Sciatic nerve (tissue), 2 donors: Measurements from ENCODE around the gene LGALS9B. TPM values are rescaled to one million over a fixed set of nuclear protein-coding genes. Genes with fewer than 3 reads are reported as not detected.
"Not testable (repeated sequence)": the region's sequence is repeated elsewhere in the genome, so short reads cannot be mapped to it uniquely, and the experiment has no call there.

Source experiments
- ATAC-seq: fragments of 200-7000 bp; cut with Tn5 transposase; one replicate; pipeline ENCODE4 v1.9.1; 2020; ENCODE audit warnings: mild to moderate bottlenecking, moderate library complexity
- DNase-seq: peaks from one replicate; pipeline ENCODE4 v3.0.0-alpha.2; 2020; ENCODE audit warnings: low spot score
- intact Hi-C: fragments of 100-400 bp; cut with DNase I; formaldehyde crosslinking; loops from one replicate; pipeline ENCODE4 v1.14.2; 2022
- total RNA-seq: library from RNA; stranded (reverse); fragmentation: NEBNext Ultra II Directional; extraction: Animal tissue kit (Norgen Biotek cat#: 25700); gene quantifications from one replicate; pipeline ENCODE4 v1.2.1, GENCODE V29; 2021
- donor health status: DM: no; HTN: no; CAD: no.
- donor health status: DM: no; HTN: no; CAD: no.

Gene LGALS9B
- total RNA-seq, 1 donor from 2014 or later = not detected

- ATAC-seq, DNase-seq, intact Hi-C loops: not testable (repeated sequence)
Measured at GRCh38 chr17:20475137-20475831, 7.9 kb upstream of the LGALS9B start.

DNA sequence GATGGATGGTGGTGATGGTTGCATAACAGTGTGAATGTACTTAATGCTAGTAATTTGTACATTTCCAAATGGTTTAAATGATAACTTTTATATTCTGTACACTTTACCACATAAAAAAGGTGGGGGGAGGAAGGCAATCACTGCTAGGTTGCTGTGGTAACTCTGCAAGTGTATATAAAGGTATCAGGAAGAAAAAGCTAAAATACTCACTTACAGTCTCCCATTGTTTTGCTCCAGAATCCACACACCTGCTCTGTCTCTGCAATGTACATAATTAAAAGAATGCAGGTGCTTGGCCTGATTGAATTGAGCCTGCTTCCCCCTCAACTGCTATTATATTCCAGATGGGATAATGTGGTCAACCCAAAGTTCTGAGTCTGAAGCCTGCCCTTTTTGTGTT is 6.7 kb upstream of the LGALS9B start:
- DNase-seq, intact Hi-C loops, ATAC-seq: not testable (repeated sequence)

GRCh38 chr17:20469946-20470345 is 2.6 kb upstream of the LGALS9B start:
- intact Hi-C loops, ATAC-seq, DNase-seq: not testable (repeated sequence)

DNA sequence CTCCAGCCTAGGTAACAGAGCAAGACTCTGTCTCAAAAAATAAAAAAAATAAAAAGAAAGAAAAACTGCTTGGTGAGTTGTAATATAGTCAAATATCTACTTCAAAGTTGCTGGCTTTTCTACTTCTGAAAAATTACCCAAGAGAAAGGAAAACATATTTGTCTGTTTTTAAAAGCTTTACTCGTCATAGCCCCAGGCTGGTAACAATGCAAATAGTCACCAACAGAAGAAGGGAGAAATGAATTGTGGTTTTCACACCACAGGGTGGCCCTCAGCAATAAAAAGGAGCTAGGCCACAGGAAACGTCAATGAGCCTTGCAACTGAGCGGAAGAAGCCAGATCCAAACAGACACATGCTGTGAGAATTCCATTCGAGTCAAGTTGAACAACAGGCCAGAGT is 1.8 kb upstream of the LGALS9B start:
- DNase-seq, intact Hi-C loops, ATAC-seq: not testable (repeated sequence)

GRCh38 chr17:20466999-20467398 is 340 bp downstream of the LGALS9B start:
- ATAC-seq, intact Hi-C loops, DNase-seq: not testable (repeated sequence)

DNA sequence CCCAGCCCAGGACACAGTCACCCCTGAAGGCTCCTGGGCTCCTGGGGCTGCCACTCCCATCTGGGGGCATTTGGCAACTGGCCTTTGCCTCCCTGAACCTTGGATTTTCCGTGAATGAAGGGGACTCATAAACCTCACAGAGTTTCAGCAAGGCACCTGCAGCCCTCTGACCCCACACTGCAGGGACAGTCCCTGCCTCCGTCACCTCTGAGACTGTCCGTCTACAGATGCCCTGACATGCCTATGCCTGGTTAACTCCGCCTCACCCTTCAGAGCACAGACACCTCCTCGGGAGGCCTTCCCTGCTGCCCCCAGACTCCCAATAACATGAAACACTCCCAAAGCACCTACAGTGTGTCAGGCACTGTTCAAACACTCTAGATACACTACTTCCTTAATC is 786 bp downstream of the LGALS9B start:
- DNase-seq, ATAC-seq, intact Hi-C loops: not testable (repeated sequence)

DNA sequence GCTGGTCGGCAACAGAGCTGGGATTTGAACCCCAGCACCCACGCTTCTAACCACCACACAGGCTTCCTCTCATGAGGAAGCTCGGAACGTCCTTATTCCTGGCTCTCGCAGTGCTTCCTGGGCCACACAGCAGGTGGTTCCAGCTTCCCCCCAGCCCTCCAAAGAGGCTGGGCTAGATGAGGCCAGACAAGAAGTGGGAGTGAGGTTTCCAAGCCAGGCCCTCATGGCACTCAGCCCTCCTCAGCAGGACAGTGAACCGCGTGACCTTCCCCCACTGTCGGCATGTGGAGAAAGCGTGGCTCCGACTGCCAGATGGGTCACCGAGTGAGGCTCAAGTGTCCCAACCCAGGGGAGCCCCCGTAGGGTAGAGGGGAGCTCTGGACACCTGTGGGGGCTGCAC is 1.8 kb downstream of the LGALS9B start:
- DNase-seq, intact Hi-C loops: not testable (repeated sequence)
- peak; percentile 61 for ATAC-seq

GRCh38 chr17:20464854-20465414 is 2.4 kb downstream of the LGALS9B start:
- DNase-seq, intact Hi-C loops: not testable (repeated sequence)
- ATAC-seq = peak; percentile 24

DNA sequence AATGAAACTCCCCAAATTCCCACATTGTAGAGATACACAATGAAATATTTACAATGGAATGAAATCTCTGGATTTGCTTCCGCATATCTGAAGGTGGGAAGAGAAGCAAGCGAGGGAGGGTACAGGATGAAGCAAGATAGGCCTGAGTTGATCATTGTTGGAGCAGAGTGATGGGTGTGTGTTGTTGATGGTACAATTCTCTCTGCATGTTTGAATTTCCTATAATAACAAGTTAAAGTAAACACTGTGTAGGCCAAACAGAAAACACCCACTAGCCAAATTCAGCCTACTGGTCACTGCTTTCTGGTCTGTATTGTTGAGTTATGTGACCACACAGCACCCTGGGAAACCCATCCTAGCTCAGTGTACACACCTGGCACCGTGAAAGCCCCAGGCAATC is 5.2 kb downstream of the LGALS9B start:
- intact Hi-C loops, DNase-seq, ATAC-seq: not testable (repeated sequence)

GRCh38 chr17:20457848-20458381 is 9.4 kb downstream of the LGALS9B start:
- intact Hi-C loops, DNase-seq, ATAC-seq: not testable (repeated sequence)

- intact Hi-C loops = not testable (repeated sequence)
Measured at GRCh38 chr17:20455106-20455505, 12.2 kb downstream of the LGALS9B start.

GRCh38 chr17:20453820-20454434 is 13.4 kb downstream of the LGALS9B start:
- DNase-seq, ATAC-seq, intact Hi-C loops: not testable (repeated sequence)

More at GRCh38 chr17:20455106-20455505, 12.2 kb downstream of the LGALS9B start:
- ATAC-seq, DNase-seq: not testable (repeated sequence)

DNA sequence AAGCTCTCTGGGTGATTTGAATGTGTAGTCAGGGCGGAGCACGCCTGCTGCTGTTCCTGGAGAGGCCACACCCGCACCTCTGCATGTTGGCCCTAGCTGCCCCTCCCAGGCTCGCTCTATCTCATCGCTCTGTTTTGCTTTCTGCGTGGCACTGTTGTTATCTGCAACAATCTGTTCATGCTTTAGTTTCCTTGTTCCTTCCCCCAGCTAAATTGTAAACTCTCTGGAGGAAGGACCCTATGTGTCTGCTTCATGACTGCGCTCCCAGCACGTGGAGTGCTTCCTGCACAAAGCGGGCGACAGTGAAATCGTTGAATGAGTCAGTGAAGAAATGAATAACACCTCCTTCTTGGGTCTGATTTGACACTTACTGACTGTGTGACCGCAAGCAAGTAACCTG is 16.5 kb downstream of the LGALS9B start:
- DNase-seq, intact Hi-C loops, ATAC-seq: not testable (repeated sequence)

- ATAC-seq, intact Hi-C loops, DNase-seq: not testable (repeated sequence)
Measured at GRCh38 chr17:20447534-20448321, 19.6 kb downstream of the LGALS9B start.

DNA sequence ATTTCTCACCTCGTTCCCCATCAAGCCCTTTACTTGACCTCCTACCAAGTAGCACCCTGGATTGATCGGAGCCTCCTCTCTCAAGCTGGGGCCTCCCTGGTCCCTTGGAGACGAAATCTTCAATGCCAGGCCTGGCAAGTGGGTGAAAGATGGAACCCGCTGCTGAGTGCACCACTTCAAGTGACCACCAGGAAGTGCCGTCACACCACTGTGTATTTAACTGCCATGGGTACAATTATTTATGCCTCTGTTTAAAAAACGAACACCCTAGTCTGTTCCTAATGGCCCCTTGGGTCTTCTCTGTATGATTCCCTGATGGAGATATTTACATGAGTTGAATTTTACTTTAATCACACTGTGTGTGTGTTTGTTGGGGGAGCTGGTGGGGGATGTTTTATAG is 20.4 kb downstream of the LGALS9B start:
- intact Hi-C loops, ATAC-seq: not testable (repeated sequence)

DNA sequence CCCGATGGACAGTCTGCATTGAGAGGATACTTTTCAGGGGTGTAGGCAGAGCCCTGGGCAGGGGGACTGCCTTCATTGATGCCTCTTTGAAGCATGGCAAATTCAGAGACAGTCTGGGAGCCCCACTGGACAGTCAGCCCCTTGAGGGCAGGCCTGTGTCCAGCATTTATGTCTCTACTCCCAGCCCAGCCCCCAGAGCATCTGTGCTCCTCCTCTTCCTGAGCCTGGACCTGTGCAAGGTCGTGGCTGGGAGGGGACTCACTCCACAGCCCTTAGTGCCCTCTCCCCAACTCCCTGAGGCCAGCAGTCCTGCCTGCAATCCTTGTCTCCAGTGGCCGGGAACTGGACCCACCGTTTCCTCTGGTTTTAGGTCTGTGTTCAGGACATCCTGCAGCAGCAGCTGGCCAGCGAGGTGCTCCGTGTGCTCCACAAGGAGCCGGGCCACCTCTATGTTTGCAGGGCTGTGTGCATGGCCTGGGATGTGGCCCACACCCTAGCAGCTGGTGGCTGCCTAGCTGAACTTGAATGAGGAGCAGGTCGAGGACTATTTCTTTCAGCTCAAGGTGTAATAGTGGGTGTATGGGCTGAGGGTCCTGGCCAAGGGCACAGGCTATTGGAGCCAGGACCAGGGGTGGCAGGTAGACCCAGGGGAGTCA is 22.6 kb downstream of the LGALS9B start:
- DNase-seq, intact Hi-C loops, ATAC-seq: not testable (repeated sequence)

More for the DNA sequence above, 20.4 kb downstream of the LGALS9B start:
- not testable (repeated sequence) for DNase-seq

DNA sequence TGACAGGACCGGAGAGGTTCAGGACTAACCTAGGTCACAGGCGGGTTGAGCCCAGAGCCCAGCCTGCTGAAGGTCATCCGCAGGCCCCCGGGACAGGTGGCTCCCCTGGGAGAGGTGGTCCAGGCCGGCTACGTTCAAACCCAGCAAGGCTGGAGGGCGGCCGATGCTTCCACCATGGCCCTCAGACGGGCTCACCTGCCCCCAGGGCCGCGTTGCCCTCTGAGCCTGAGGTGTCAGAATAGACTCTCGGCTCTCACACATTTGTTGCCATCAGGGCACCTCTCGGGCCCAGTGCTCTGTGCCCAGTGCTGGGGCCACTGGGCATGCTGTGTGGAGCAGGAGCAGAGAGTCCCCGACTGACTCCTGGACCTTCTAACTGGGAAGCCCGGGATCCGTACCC is 23.2 kb downstream of the LGALS9B start:
- ATAC-seq, DNase-seq, intact Hi-C loops: not testable (repeated sequence)

- DNase-seq, ATAC-seq, intact Hi-C loops: not testable (repeated sequence)
Measured at GRCh38 chr17:20443632-20444031, 23.7 kb downstream of the LGALS9B start.
